Measurements from ENCODE around the gene GAB2.
"Not testable (repeated sequence)": the region's sequence is repeated elsewhere in the genome, so short reads cannot be mapped to it uniquely, and the experiment has no call there.

Gene GAB2

GRCh38 chr11:78187366-78188285 is 230.0 kb downstream of the GAB2 start:
- H3K4me3 ChIP-seq (ENCODE audit: insufficient read depth, low read depth, low read length, poor library complexity, severe bottlenecking) = peak overlapping the region; percentile 94
- H3K9me3 ChIP-seq (ENCODE audit: control insufficient read depth, low read length) = no peaks in the 10 kb centered on the region
- DNase-seq = peak in 2 of 3 donors; percentile 48 to 67
- no peaks in the 10 kb centered on the region for H3K36me3 ChIP-seq (ENCODE audit: control insufficient read depth, insufficient read depth, low read length)
- peaks cover 20% of the 10 kb centered on the region for H3K4me1 ChIP-seq (ENCODE audit: control insufficient read depth, insufficient read depth, low read length, poor library complexity, severe bottlenecking)
- no peaks in the 10 kb centered on the region for H3K27me3 ChIP-seq (replicated peaks; ENCODE audit: control insufficient read depth, insufficient read depth, low read length, poor library complexity, severe bottlenecking)
- peak overlapping the region; percentile 74 for H3K27ac ChIP-seq (ENCODE audit: insufficient read depth, low read length, poor library complexity, severe bottlenecking)

- no peaks in the 10 kb centered on the region for H3K27me3 ChIP-seq (replicated peaks; ENCODE audit: control insufficient read depth, insufficient read depth, low read length, poor library complexity, severe bottlenecking)
- no peak for DNase-seq
- H3K4me1 ChIP-seq (ENCODE audit: control insufficient read depth, insufficient read depth, low read length, poor library complexity, severe bottlenecking) = no peaks in the 10 kb centered on the region
- no peak overlapping the region for H3K27ac ChIP-seq (ENCODE audit: insufficient read depth, low read length, poor library complexity, severe bottlenecking)
- H3K36me3 ChIP-seq (ENCODE audit: control insufficient read depth, insufficient read depth, low read length) = no peaks in the 10 kb centered on the region
- H3K4me3 ChIP-seq (ENCODE audit: insufficient read depth, low read depth, low read length, poor library complexity, severe bottlenecking) = no peak overlapping the region
- no peaks in the 10 kb centered on the region for H3K9me3 ChIP-seq (ENCODE audit: control insufficient read depth, low read length)
Observed at GRCh38 chr11:78181185-78181584, 236.4 kb downstream of the GAB2 start.

GRCh38 chr11:78180751-78181150 is 236.9 kb downstream of the GAB2 start:
- Histone ChIP-seq H3K4me1 (ENCODE audit: control insufficient read depth, insufficient read depth, low read length, poor library complexity, severe bottlenecking) (no peaks in the 10 kb centered on the region), H3K27me3 (replicated peaks; ENCODE audit: control insufficient read depth, insufficient read depth, low read length, poor library complexity, severe bottlenecking) (no peaks in the 10 kb centered on the region), H3K9me3 (ENCODE audit: control insufficient read depth, low read length) (no peaks in the 10 kb centered on the region), H3K27ac (ENCODE audit: insufficient read depth, low read length, poor library complexity, severe bottlenecking) (no peak overlapping the region), H3K36me3 (ENCODE audit: control insufficient read depth, insufficient read depth, low read length) (no peaks in the 10 kb centered on the region), H3K4me3 (ENCODE audit: insufficient read depth, low read depth, low read length, poor library complexity, severe bottlenecking) (no peak overlapping the region)
- no peak for DNase-seq

GRCh38 chr11:78179459-78180071 is 238.1 kb downstream of the GAB2 start:
- no peaks in the 10 kb centered on the region for H3K9me3 ChIP-seq (ENCODE audit: control insufficient read depth, low read length)
- no peaks in the 10 kb centered on the region for H3K4me1 ChIP-seq (ENCODE audit: control insufficient read depth, insufficient read depth, low read length, poor library complexity, severe bottlenecking)
- H3K4me3 ChIP-seq (ENCODE audit: insufficient read depth, low read depth, low read length, poor library complexity, severe bottlenecking) = no peak overlapping the region
- DNase-seq = no peak
- no peaks in the 10 kb centered on the region for H3K36me3 ChIP-seq (ENCODE audit: control insufficient read depth, insufficient read depth, low read length)
- H3K27me3 ChIP-seq (replicated peaks; ENCODE audit: control insufficient read depth, insufficient read depth, low read length, poor library complexity, severe bottlenecking) = no peaks in the 10 kb centered on the region
- no peak overlapping the region for H3K27ac ChIP-seq (ENCODE audit: insufficient read depth, low read length, poor library complexity, severe bottlenecking)

- H3K4me3 ChIP-seq (ENCODE audit: insufficient read depth, low read depth, low read length, poor library complexity, severe bottlenecking) = no peak overlapping the region
- no peaks in the 10 kb centered on the region for H3K9me3 ChIP-seq (ENCODE audit: control insufficient read depth, low read length)
- no peak overlapping the region for H3K27ac ChIP-seq (ENCODE audit: insufficient read depth, low read length, poor library complexity, severe bottlenecking)
- no peak for DNase-seq
- no peaks in the 10 kb centered on the region for H3K4me1 ChIP-seq (ENCODE audit: control insufficient read depth, insufficient read depth, low read length, poor library complexity, severe bottlenecking)
- H3K36me3 ChIP-seq (ENCODE audit: control insufficient read depth, insufficient read depth, low read length) = peaks cover 15% of the 10 kb centered on the region
- H3K27me3 ChIP-seq (replicated peaks; ENCODE audit: control insufficient read depth, insufficient read depth, low read length, poor library complexity, severe bottlenecking) = no peaks in the 10 kb centered on the region
Observed at GRCh38 chr11:78177216-78177615, 240.4 kb downstream of the GAB2 start.

- H3K27ac ChIP-seq (ENCODE audit: insufficient read depth, low read length, poor library complexity, severe bottlenecking) = no peak overlapping the region
- peaks cover 15% of the 10 kb centered on the region for H3K36me3 ChIP-seq (ENCODE audit: control insufficient read depth, insufficient read depth, low read length)
- H3K4me3 ChIP-seq (ENCODE audit: insufficient read depth, low read depth, low read length, poor library complexity, severe bottlenecking) = no peak overlapping the region
- DNase-seq = no peak
- no peaks in the 10 kb centered on the region for H3K27me3 ChIP-seq (replicated peaks; ENCODE audit: control insufficient read depth, insufficient read depth, low read length, poor library complexity, severe bottlenecking)
- no peaks in the 10 kb centered on the region for H3K4me1 ChIP-seq (ENCODE audit: control insufficient read depth, insufficient read depth, low read length, poor library complexity, severe bottlenecking)
- no peaks in the 10 kb centered on the region for H3K9me3 ChIP-seq (ENCODE audit: control insufficient read depth, low read length)
Observed at GRCh38 chr11:78176605-78177141, 240.9 kb downstream of the GAB2 start.

GRCh38 chr11:78175862-78176261 is 241.8 kb downstream of the GAB2 start:
- not testable (repeated sequence) for H3K27ac ChIP-seq (ENCODE audit: insufficient read depth, low read length, poor library complexity, severe bottlenecking); H3K4me3 ChIP-seq (ENCODE audit: insufficient read depth, low read depth, low read length, poor library complexity, severe bottlenecking); H3K4me1 ChIP-seq (ENCODE audit: control insufficient read depth, insufficient read depth, low read length, poor library complexity, severe bottlenecking); H3K9me3 ChIP-seq (ENCODE audit: control insufficient read depth, low read length); DNase-seq; H3K27me3 ChIP-seq (replicated peaks; ENCODE audit: control insufficient read depth, insufficient read depth, low read length, poor library complexity, severe bottlenecking)
- H3K36me3 ChIP-seq (ENCODE audit: control insufficient read depth, insufficient read depth, low read length) = peaks cover 15% of the 10 kb centered on the region

- no peak for DNase-seq
- Histone ChIP-seq H3K36me3 (ENCODE audit: control insufficient read depth, insufficient read depth, low read length) (peaks cover 15% of the 10 kb centered on the region), H3K4me3 (ENCODE audit: insufficient read depth, low read depth, low read length, poor library complexity, severe bottlenecking) (no peak overlapping the region), H3K9me3 (ENCODE audit: control insufficient read depth, low read length) (no peaks in the 10 kb centered on the region), H3K27ac (ENCODE audit: insufficient read depth, low read length, poor library complexity, severe bottlenecking) (no peak overlapping the region), H3K4me1 (ENCODE audit: control insufficient read depth, insufficient read depth, low read length, poor library complexity, severe bottlenecking) (no peaks in the 10 kb centered on the region), H3K27me3 (replicated peaks; ENCODE audit: control insufficient read depth, insufficient read depth, low read length, poor library complexity, severe bottlenecking) (no peaks in the 10 kb centered on the region)
Observed at GRCh38 chr11:78171951-78172350, 245.7 kb downstream of the GAB2 start.

- DNase-seq = no peak
- H3K27me3 ChIP-seq (replicated peaks; ENCODE audit: control insufficient read depth, insufficient read depth, low read length, poor library complexity, severe bottlenecking) = no peaks in the 10 kb centered on the region
- no peak overlapping the region for H3K27ac ChIP-seq (ENCODE audit: insufficient read depth, low read length, poor library complexity, severe bottlenecking)
- H3K9me3 ChIP-seq (ENCODE audit: control insufficient read depth, low read length) = no peaks in the 10 kb centered on the region
- no peaks in the 10 kb centered on the region for H3K4me1 ChIP-seq (ENCODE audit: control insufficient read depth, insufficient read depth, low read length, poor library complexity, severe bottlenecking)
- H3K36me3 ChIP-seq (ENCODE audit: control insufficient read depth, insufficient read depth, low read length) = peaks cover 15% of the 10 kb centered on the region
- no peak overlapping the region for H3K4me3 ChIP-seq (ENCODE audit: insufficient read depth, low read depth, low read length, poor library complexity, severe bottlenecking)
Observed at GRCh38 chr11:78170874-78171549, 246.6 kb downstream of the GAB2 start.
